ENCODE results near the gene KCTD5.
A peak's percentile ranks its signal among the peaks of the same experiment; 100 is the strongest.
"Not testable (repeated sequence)": the region's sequence is repeated elsewhere in the genome, so short reads cannot be mapped to it uniquely, and the experiment has no call there.

The KCTD5 gene

GRCh38 chr16:2675021-2675420 lies 7.3 kb upstream of the KCTD5 start:
- 90% methylated on average over 7 of the region's 7 CpGs for WGBS
- H3K36me3 ChIP-seq (ENCODE audit: insufficient read depth, low read length), result no peaks in the 10 kb centered on the region
- no peaks in the 10 kb centered on the region for H3K9me3 ChIP-seq (ENCODE audit: insufficient read depth, low read depth, low read length)
- H3K27me3 ChIP-seq (ENCODE audit: insufficient read depth, low read length), result no peaks in the 10 kb centered on the region
- H3K9ac ChIP-seq (ENCODE audit: low read depth, low read length), result no peak overlapping the region
- no peaks in the 10 kb centered on the region for H3K4me1 ChIP-seq (ENCODE audit: insufficient read depth, low read length)
- no peak overlapping the region for H3K4me3 ChIP-seq (ENCODE audit: low read length)
- H3K27ac ChIP-seq (ENCODE audit: low read depth, low read length), result no peak overlapping the region

- 83% methylated on average over 16 of the region's 16 CpGs for WGBS
- Histone ChIP-seq H3K4me3 (ENCODE audit: low read length) (no peak overlapping the region), H3K9ac (ENCODE audit: low read depth, low read length) (no peak overlapping the region), H3K9me3 (ENCODE audit: insufficient read depth, low read depth, low read length) (no peaks in the 10 kb centered on the region), H3K27ac (ENCODE audit: low read depth, low read length) (no peak overlapping the region), H3K27me3 (ENCODE audit: insufficient read depth, low read length) (no peaks in the 10 kb centered on the region), H3K36me3 (ENCODE audit: insufficient read depth, low read length) (no peaks in the 10 kb centered on the region), H3K4me1 (ENCODE audit: insufficient read depth, low read length) (no peaks in the 10 kb centered on the region)
Observed at GRCh38 chr16:2675714-2676113, 6.6 kb upstream of the KCTD5 start.

GRCh38 chr16:2676937-2677336 lies 5.4 kb upstream of the KCTD5 start:
- H3K4me1 ChIP-seq (ENCODE audit: insufficient read depth, low read length); H3K9me3 ChIP-seq (ENCODE audit: insufficient read depth, low read depth, low read length); H3K27ac ChIP-seq (ENCODE audit: low read depth, low read length); H3K36me3 ChIP-seq (ENCODE audit: insufficient read depth, low read length); H3K27me3 ChIP-seq (ENCODE audit: insufficient read depth, low read length); H3K4me3 ChIP-seq (ENCODE audit: low read length); H3K9ac ChIP-seq (ENCODE audit: low read depth, low read length): not testable (repeated sequence)
- 100% methylated on average over 3 of the region's 3 CpGs for WGBS

- not testable (repeated sequence) for H3K9ac ChIP-seq (ENCODE audit: low read depth, low read length); H3K36me3 ChIP-seq (ENCODE audit: insufficient read depth, low read length); H3K4me1 ChIP-seq (ENCODE audit: insufficient read depth, low read length); H3K27ac ChIP-seq (ENCODE audit: low read depth, low read length); H3K4me3 ChIP-seq (ENCODE audit: low read length); H3K9me3 ChIP-seq (ENCODE audit: insufficient read depth, low read depth, low read length); H3K27me3 ChIP-seq (ENCODE audit: insufficient read depth, low read length)
- 93% methylated on average over 8 of the region's 23 CpGs for WGBS
Observed at GRCh38 chr16:2678206-2678965, 3.9 kb upstream of the KCTD5 start.

- not testable (repeated sequence) for H3K27me3 ChIP-seq (ENCODE audit: insufficient read depth, low read length); H3K4me1 ChIP-seq (ENCODE audit: insufficient read depth, low read length); H3K9me3 ChIP-seq (ENCODE audit: insufficient read depth, low read depth, low read length); H3K36me3 ChIP-seq (ENCODE audit: insufficient read depth, low read length); H3K4me3 ChIP-seq (ENCODE audit: low read length); H3K27ac ChIP-seq (ENCODE audit: low read depth, low read length); H3K9ac ChIP-seq (ENCODE audit: low read depth, low read length)
- WGBS, result 87% methylated on average over 4 of the region's 4 CpGs
Observed at GRCh38 chr16:2679902-2680301, 2.4 kb upstream of the KCTD5 start.

GRCh38 chr16:2680360-2680759 lies 2.0 kb upstream of the KCTD5 start:
- not testable (repeated sequence) for H3K9me3 ChIP-seq (ENCODE audit: insufficient read depth, low read depth, low read length); H3K36me3 ChIP-seq (ENCODE audit: insufficient read depth, low read length); H3K27ac ChIP-seq (ENCODE audit: low read depth, low read length); H3K27me3 ChIP-seq (ENCODE audit: insufficient read depth, low read length); H3K4me1 ChIP-seq (ENCODE audit: insufficient read depth, low read length); H3K9ac ChIP-seq (ENCODE audit: low read depth, low read length); H3K4me3 ChIP-seq (ENCODE audit: low read length)
- WGBS, result 94% methylated on average over 6 of the region's 8 CpGs

- Histone ChIP-seq H3K27ac (ENCODE audit: low read depth, low read length) (peak overlapping the region; percentile 65; the same call in 1 of the 2 replicates), H3K4me3 (ENCODE audit: low read length) (peak overlapping the region; percentile 98), H3K9ac (ENCODE audit: low read depth, low read length) (peak overlapping the region; percentile 86)
- H3K4me1 ChIP-seq (ENCODE audit: insufficient read depth, low read length); H3K36me3 ChIP-seq (ENCODE audit: insufficient read depth, low read length); H3K9me3 ChIP-seq (ENCODE audit: insufficient read depth, low read depth, low read length); H3K27me3 ChIP-seq (ENCODE audit: insufficient read depth, low read length): not testable (repeated sequence)
- WGBS, result 4% methylated on average over 8 of the region's 13 CpGs
Observed at GRCh38 chr16:2683041-2683440, 718 bp downstream of the KCTD5 start.

GRCh38 chr16:2686075-2686474 lies 3.8 kb downstream of the KCTD5 start:
- not testable (repeated sequence) for H3K9ac ChIP-seq (ENCODE audit: low read depth, low read length); H3K9me3 ChIP-seq (ENCODE audit: insufficient read depth, low read depth, low read length); H3K36me3 ChIP-seq (ENCODE audit: insufficient read depth, low read length); H3K27me3 ChIP-seq (ENCODE audit: insufficient read depth, low read length); H3K4me1 ChIP-seq (ENCODE audit: insufficient read depth, low read length); H3K4me3 ChIP-seq (ENCODE audit: low read length); H3K27ac ChIP-seq (ENCODE audit: low read depth, low read length)
- no CpG with 5 or more reads among the region's 9 CpGs for WGBS

- H3K27ac ChIP-seq (ENCODE audit: low read depth, low read length), result no peak overlapping the region
- no peak overlapping the region for H3K4me3 ChIP-seq (ENCODE audit: low read length)
- 95% methylated on average over 20 of the region's 20 CpGs for WGBS
- no peaks in the 10 kb centered on the region for H3K4me1 ChIP-seq (ENCODE audit: insufficient read depth, low read length)
- H3K27me3 ChIP-seq (ENCODE audit: insufficient read depth, low read length), result no peaks in the 10 kb centered on the region
- no peaks in the 10 kb centered on the region for H3K36me3 ChIP-seq (ENCODE audit: insufficient read depth, low read length)
- H3K9me3 ChIP-seq (ENCODE audit: insufficient read depth, low read depth, low read length), result no peaks in the 10 kb centered on the region
- no peak overlapping the region; the same call in 1 of the 2 replicates for H3K9ac ChIP-seq (ENCODE audit: low read depth, low read length)
Observed at GRCh38 chr16:2686912-2687507, 4.7 kb downstream of the KCTD5 start.

GRCh38 chr16:2687531-2688308 lies 5.4 kb downstream of the KCTD5 start:
- 93% methylated on average over 17 of the region's 19 CpGs for WGBS
- Histone ChIP-seq H3K36me3 (ENCODE audit: insufficient read depth, low read length) (no peaks in the 10 kb centered on the region), H3K4me1 (ENCODE audit: insufficient read depth, low read length) (no peaks in the 10 kb centered on the region), H3K9ac (ENCODE audit: low read depth, low read length) (no peak overlapping the region), H3K9me3 (ENCODE audit: insufficient read depth, low read depth, low read length) (no peaks in the 10 kb centered on the region), H3K4me3 (ENCODE audit: low read length) (no peak overlapping the region), H3K27ac (ENCODE audit: low read depth, low read length) (no peak overlapping the region), H3K27me3 (ENCODE audit: insufficient read depth, low read length) (no peaks in the 10 kb centered on the region)

GRCh38 chr16:2689422-2689821 lies 7.1 kb downstream of the KCTD5 start:
- H3K4me1 ChIP-seq (ENCODE audit: insufficient read depth, low read length); H3K9ac ChIP-seq (ENCODE audit: low read depth, low read length); H3K27ac ChIP-seq (ENCODE audit: low read depth, low read length); H3K27me3 ChIP-seq (ENCODE audit: insufficient read depth, low read length); H3K36me3 ChIP-seq (ENCODE audit: insufficient read depth, low read length); H3K4me3 ChIP-seq (ENCODE audit: low read length); H3K9me3 ChIP-seq (ENCODE audit: insufficient read depth, low read depth, low read length): not testable (repeated sequence)
- WGBS, result 100% methylated on average over 3 of the region's 13 CpGs
